GM23248 (cell line): ENCODE data around the gene MB21D2.

ENCODE experiments used
- EZH2 ChIP-seq: fragments of 200-600 bp; sonication (generic); IDR thresholded peaks from 2 replicates; pipeline ENCODE4 v1.6.1; 2018; ENCODE audit warnings: antibody characterized with exemption, mild to moderate bottlenecking; ENCODE audit not compliant: insufficient read depth, poor library complexity, severe bottlenecking
- EZH2phosphoT487 ChIP-seq: fragments of 200-600 bp; sonication (generic); IDR thresholded peaks from 2 replicates; pipeline ENCODE4 v1.6.1; 2018; ENCODE audit warnings: antibody characterized with exemption, moderate library complexity, mild to moderate bottlenecking, low read depth; ENCODE audit not compliant: insufficient read depth

DNA sequence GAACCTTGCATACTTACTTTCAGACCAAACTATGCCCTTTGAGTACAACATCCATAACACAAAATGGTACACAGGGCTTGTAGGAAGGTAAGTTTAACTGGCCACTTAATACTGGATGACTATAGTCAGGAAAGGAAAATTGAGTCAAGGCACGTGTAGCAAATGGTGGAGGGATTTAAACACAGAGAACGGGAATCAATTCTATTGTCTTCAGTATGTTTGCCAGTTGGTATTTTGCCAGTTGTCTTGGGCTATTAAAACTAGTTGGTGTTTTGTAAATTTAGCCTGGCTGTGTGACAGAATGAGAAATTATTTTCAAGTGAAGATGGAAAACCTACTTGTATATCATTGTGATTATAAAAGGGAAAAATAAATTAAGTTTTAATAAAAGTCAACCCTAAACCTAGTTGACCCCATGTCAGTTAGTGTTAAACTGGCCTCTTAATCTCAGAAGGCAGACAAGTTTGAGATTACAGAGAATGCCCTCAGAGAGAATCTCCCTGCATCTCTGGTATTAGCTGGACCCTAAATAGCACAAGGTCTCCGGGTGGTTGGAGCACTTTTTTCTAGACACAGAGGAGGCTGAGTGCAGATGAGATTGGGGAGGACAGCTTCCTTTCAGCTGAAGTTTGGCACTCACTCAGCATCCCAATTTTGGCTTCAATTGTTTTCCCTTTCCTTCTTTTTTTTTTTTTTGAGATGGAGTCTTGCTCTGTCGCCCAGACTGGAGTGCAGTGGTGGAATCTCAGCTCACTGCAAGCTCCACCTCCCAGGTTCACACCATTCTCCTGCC, 91.2 kb downstream of the MB21D2 start:
- TF ChIP-seq EZH2phosphoT487 (no peak), EZH2 (no peak)
